D721Med (cell line): ENCODE data around the gene GRK4.

Experiments used
- DNase-seq: peaks from one replicate; pipeline ENCODE4 v3.0.0; 2011; ENCODE audit warnings: low spot score; ENCODE audit not compliant: insufficient read length
- FAIRE-seq: peaks from 2 replicates; lab custom pipeline; 2011; peaks lifted over from hg19 to GRCh38; lab: Jason Lieb, UNC
- TF ChIP-seq, protein P1 (sequence below): IDR thresholded peaks from 2 replicates; pipeline ENCODE4 v1.5.1; 2012; ENCODE audit warnings: mild to moderate bottlenecking, control low read depth; ENCODE audit not compliant: insufficient read depth; ENCODE audit errors: missing control alignments

Gene GRK4

DNA sequence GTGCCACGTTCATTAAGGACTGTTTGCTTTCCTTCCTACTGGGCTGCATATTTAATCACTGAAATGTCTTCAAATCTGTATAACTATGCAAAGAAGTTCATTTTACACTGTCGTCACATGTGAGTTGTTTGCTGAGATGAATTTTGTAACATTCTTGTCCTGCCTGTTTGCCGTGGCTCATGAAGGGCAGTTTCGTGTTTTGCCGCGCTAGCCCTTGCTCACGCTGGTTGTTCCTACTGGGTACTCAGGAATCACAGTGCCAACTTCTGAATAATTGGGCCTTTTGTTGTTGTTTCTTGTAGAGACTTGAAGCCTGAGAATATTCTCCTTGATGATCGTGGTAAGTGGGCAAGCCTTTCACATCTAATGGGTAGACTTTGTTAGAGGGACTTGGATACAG, 58.7 kb downstream of the GRK4 start:
- TF ChIP-seq, protein P1, sequence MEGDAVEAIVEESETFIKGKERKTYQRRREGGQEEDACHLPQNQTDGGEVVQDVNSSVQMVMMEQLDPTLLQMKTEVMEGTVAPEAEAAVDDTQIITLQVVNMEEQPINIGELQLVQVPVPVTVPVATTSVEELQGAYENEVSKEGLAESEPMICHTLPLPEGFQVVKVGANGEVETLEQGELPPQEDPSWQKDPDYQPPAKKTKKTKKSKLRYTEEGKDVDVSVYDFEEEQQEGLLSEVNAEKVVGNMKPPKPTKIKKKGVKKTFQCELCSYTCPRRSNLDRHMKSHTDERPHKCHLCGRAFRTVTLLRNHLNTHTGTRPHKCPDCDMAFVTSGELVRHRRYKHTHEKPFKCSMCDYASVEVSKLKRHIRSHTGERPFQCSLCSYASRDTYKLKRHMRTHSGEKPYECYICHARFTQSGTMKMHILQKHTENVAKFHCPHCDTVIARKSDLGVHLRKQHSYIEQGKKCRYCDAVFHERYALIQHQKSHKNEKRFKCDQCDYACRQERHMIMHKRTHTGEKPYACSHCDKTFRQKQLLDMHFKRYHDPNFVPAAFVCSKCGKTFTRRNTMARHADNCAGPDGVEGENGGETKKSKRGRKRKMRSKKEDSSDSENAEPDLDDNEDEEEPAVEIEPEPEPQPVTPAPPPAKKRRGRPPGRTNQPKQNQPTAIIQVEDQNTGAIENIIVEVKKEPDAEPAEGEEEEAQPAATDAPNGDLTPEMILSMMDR, result no peak
- no peak for DNase-seq
- FAIRE-seq, result no peak

- DNase-seq, result no peak
- no peak for FAIRE-seq
- TF ChIP-seq, protein P1, result no peak
These were observed 59.3 kb downstream of the GRK4 start for GRCh38 chr4:3022651-3023050.

- FAIRE-seq, result no peak
- TF ChIP-seq, protein P1, result no peak
These were observed 62.5 kb downstream of the GRK4 start for GRCh38 chr4:3025881-3026280.

DNA sequence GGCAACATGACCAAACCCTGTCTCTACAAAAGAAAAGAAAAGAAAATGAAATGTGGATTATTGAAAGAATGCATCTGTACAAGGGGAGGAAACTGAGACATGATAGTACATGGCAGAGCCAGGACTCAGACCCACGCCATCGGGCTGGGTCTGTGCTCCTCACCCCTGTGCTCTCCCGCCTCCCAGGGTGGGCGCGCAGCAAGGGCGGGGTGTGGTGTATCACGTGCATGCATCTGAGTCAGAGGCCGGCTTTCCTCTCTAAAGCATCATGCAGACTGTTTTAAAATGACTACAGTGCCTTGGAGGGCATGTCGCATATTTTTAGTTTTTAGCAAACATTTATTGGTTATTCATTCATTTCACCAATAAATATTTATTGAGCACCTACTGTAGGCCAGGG, 63.2 kb downstream of the GRK4 start:
- TF ChIP-seq, protein P1, result no peak
- no peak for FAIRE-seq
- DNase-seq, result no peak

More at GRCh38 chr4:3025881-3026280, 62.5 kb downstream of the GRK4 start:
- DNase-seq, result no peak

GRCh38 chr4:3029464-3029863, 66.1 kb downstream of the GRK4 start:
- no peak for DNase-seq
- TF ChIP-seq, protein P1, result no peak
- no peak for FAIRE-seq

DNA sequence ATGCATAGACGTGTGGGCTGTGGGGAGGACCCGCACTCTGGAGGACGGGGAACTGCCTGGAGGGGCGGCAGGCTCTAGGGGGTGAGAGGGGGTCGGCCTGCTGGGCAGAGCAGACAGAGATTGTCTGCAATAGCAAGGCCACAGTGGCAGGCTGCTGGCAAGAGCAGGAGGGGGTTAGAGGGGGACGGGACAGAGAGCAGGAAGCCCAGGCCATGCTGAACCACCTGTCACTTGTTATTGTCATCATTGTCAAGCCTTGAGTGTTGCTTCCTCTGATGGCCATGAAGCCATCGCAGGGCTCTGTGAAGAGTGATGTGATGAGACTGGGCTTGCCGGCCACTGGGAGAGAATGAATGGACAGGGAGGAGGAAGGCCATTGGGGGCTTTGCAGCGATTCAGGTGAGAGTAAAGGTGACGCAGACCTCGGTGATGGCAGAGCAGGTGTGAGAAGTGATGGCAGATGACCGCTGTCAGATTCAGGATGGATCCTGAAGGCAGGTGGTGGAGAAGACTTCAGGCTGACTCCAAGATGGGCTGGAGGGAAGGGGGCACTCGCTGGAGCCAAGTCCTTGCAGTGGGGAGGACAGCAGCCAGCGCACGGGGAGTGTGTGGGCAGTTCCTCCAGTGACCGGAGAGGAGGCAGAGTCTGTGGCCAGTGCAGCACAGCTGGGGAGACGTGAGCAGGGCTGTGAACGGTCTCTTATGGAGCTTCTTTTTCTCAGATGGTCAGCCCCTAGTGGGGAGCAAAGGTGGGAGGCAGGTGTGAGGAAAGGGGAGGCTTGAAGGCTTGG, 67.4 kb downstream of the GRK4 start:
- no peak for FAIRE-seq
- TF ChIP-seq, protein P1, result no peak
- no peak for DNase-seq
